Brain microvascular endothelial cell (primary cell): ENCODE results near the gene MYH3.

ENCODE experiments used
- DNase-seq: peaks from one replicate; pipeline ENCODE4 v3.0.0-alpha.2; 2020
- H3K27ac ChIP-seq: fragments of 250-450 bp; sonication (Bioruptor Pico); 2 replicates; pipeline ENCODE4 v1.5.1; 2020; ENCODE audit warnings: mild to moderate bottlenecking, moderate library complexity
- H3K27me3 ChIP-seq: fragments of 250-450 bp; sonication (Bioruptor Pico); replicated peaks from 2 replicates; pipeline ENCODE4 v1.5.1; 2020; ENCODE audit warnings: mild to moderate bottlenecking
- H3K36me3 ChIP-seq: fragments of 250-450 bp; sonication (Bioruptor Pico); replicated peaks from 2 replicates; pipeline ENCODE4 v1.5.1; 2020; ENCODE audit warnings: mild to moderate bottlenecking
- H3K4me3 ChIP-seq: 2 replicates; pipeline ENCODE4 v1.5.1; 2011; ENCODE audit warnings: low read depth, mild to moderate bottlenecking, control low read depth, low read length, moderate library complexity
- in situ Hi-C: cut with HindIII; loops from 2 replicates; pipeline ENCODE4 v1.10.0; 2017; ENCODE audit warnings: low sequenced_read_pairs, low pct_ligation_motif_present
- TF ChIP-seq, protein P1 (sequence below): IDR thresholded peaks from 2 replicates; pipeline ENCODE4 v1.5.1; 2011; ENCODE audit warnings: low read depth, mild to moderate bottlenecking, moderate library complexity, low read length, control low read depth, inconsistent platforms; ENCODE audit errors: missing control alignments

MYH3 gene

DNA sequence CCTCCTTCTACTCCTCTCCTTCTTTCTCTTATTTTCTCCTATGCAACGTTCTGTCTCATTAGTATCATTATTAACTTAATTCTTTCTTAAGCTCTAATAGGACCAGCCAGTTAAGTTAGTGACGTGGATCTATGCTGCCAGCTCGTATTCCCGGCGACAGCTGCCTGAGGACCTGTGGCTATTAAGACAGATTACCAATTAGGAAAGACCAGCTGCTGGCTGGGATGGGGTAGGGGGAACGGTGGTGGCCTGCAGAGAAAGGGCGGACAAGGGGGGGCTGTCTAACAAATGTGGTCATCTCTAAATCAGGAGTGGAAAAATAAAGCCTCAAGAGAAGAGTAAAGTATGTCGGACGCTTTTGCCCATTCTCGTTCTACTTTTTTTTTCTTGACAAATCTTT, 770 bp upstream of the MYH3 start:
- TF ChIP-seq, protein P1, sequence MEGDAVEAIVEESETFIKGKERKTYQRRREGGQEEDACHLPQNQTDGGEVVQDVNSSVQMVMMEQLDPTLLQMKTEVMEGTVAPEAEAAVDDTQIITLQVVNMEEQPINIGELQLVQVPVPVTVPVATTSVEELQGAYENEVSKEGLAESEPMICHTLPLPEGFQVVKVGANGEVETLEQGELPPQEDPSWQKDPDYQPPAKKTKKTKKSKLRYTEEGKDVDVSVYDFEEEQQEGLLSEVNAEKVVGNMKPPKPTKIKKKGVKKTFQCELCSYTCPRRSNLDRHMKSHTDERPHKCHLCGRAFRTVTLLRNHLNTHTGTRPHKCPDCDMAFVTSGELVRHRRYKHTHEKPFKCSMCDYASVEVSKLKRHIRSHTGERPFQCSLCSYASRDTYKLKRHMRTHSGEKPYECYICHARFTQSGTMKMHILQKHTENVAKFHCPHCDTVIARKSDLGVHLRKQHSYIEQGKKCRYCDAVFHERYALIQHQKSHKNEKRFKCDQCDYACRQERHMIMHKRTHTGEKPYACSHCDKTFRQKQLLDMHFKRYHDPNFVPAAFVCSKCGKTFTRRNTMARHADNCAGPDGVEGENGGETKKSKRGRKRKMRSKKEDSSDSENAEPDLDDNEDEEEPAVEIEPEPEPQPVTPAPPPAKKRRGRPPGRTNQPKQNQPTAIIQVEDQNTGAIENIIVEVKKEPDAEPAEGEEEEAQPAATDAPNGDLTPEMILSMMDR, result no peak
- in situ Hi-C loops, result no loop called here

DNA sequence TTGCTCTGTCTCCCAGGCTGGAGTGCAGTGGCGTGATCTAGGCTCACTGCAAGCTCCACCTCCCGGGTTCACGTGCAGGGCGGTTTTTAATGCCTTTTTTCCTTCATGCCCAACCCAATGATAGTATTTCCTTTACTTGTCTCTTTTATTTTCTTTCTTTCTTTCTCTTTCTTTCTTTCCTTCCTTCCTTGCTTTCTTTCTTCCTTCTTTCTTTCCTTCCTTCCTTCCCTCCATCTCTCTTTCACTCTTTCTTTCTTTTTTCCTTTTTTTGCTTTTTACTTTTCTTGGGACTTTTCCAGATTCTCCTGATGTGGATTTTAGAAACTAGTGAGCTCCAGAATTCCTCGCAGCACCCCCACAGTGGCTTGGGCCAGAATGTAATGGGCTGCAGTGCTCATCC, 3.1 kb downstream of the MYH3 start:
- Histone ChIP-seq H3K27ac (no peak overlapping the region), H3K4me3 (no peak overlapping the region), H3K27me3 (no peaks in the 10 kb centered on the region), H3K36me3 (no peaks in the 10 kb centered on the region)
- TF ChIP-seq, protein P1, result no peak
- in situ Hi-C loops, result no loop called here
- DNase-seq, result no peak

More for the DNA sequence above, 770 bp upstream of the MYH3 start:
- H3K4me3 ChIP-seq, result no peak overlapping the region
- H3K36me3 ChIP-seq, result no peaks in the 10 kb centered on the region
- no peak for DNase-seq
- no peak overlapping the region for H3K27ac ChIP-seq
- H3K27me3 ChIP-seq, result no peaks in the 10 kb centered on the region

DNA sequence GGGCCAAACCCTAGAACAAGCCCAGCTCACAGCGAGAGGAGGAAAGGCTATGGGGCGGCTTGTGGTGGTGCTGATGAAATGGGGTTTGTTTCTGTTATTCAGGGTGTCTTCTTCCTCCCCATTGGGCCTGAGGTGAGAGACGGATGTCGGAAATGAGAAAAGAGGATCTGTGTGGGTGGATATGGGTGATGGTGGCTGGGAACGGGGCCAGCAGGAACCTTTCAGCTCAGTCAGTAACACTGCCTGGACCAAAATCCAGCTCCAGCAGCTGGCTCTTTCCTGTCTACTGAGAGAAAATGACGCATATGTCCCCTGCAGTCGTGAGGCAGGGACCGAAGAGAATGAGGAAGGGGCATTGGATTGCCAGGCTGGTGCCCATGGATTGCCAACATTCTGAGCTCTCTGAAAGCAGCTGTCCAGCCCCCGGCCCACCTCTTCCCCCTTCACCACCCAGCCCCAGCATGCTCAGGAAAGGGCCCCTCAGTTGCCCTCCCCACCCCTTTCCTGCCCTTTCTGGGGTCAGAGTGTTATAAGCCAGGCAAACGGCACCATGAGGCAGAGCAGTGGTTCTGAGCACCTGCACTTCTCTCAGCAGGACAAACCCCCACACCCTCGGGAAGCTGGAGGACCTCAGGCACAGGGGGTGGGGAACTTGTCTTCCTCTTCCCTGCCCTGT, 4.0 kb downstream of the MYH3 start:
- TF ChIP-seq, protein P1, result no peak
- no peak for DNase-seq
- in situ Hi-C loops, result no loop called here

DNA sequence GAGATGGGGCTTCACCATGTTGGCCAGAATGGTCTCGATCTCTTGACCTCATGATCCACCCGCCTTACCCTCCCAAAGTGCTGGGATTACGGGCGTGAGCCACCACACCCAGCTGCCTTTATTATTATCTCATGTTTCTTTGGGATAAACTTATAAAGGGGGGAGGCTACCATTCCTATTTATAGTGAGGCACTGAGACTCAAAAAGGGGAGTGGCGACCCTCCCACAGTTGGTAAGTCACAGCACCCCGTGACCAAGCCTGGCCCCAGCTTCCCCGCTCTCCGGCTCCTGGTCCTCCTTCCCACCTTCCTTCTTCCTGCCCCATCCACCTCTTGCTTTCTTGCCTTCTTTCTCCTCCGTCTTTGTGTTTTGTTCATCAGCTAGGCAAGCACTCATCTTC, 5.2 kb downstream of the MYH3 start:
- no peaks in the 10 kb centered on the region for H3K27me3 ChIP-seq

More for the DNA sequence above, 4.0 kb downstream of the MYH3 start:
- no peaks in the 10 kb centered on the region for H3K36me3 ChIP-seq
- H3K27me3 ChIP-seq, result no peaks in the 10 kb centered on the region
- H3K4me3 ChIP-seq, result no peak overlapping the region
- no peak overlapping the region for H3K27ac ChIP-seq

DNA sequence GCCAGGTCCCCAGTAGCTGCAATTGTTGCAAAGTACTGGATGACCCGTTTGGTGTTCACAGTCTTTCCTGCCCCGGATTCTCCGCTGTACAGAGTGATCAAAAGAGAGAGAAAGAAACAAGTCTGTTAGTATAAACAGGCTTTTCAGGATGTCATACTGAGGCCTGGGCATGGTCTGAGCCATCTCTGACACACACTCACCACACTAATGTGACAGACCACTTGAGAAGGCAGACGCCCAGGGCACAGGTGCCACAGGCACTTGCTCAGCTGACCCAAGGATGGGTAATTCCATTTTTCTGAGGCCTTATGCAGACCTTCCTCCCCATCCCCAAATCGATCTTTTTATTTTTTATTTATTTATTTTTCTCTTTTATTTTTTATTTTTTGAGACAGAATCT, 7.5 kb downstream of the MYH3 start:
- Histone ChIP-seq H3K36me3 (no peaks in the 10 kb centered on the region), H3K27ac (no peak overlapping the region)

More for the DNA sequence above, 5.2 kb downstream of the MYH3 start:
- TF ChIP-seq, protein P1, result no peak
- in situ Hi-C loops, result no loop called here
- Histone ChIP-seq H3K27ac (no peak overlapping the region), H3K4me3 (no peak overlapping the region), H3K36me3 (no peaks in the 10 kb centered on the region)
- DNase-seq, result no peak

More for the DNA sequence above, 7.5 kb downstream of the MYH3 start:
- DNase-seq, result no peak
- TF ChIP-seq, protein P1, result no peak
- in situ Hi-C loops, result no loop called here
- H3K27me3 ChIP-seq, result no peaks in the 10 kb centered on the region
- H3K4me3 ChIP-seq, result no peak overlapping the region
